Activated CD8-positive, alpha-beta memory T cell treated with anti-CD3 and anti-CD28 coated beads, Interleukin-2, amount 50 U/mL, for 24 hours (primary cell): Measurements from ENCODE around the gene EPHB1.

Experiments used
- DNase-seq: peaks from one replicate; pipeline ENCODE4 v3.0.0-alpha.2; 2020; ENCODE audit errors: extremely low read depth

The EPHB1 gene

GRCh38 chr3:135161425-135161824 is 366.4 kb downstream of the EPHB1 start:
- no peak for DNase-seq

- DNase-seq = no peak
These were observed 368.6 kb downstream of the EPHB1 start for GRCh38 chr3:135163701-135164100.

GRCh38 chr3:135165260-135165659 is 370.2 kb downstream of the EPHB1 start:
- no peak for DNase-seq

- no peak for DNase-seq
These were observed 371.3 kb downstream of the EPHB1 start for GRCh38 chr3:135166266-135166825.

GRCh38 chr3:135168822-135169221 is 373.8 kb downstream of the EPHB1 start:
- DNase-seq = no peak

GRCh38 chr3:135169651-135170050 is 374.6 kb downstream of the EPHB1 start:
- no peak for DNase-seq

GRCh38 chr3:135170732-135171131 is 375.7 kb downstream of the EPHB1 start:
- no peak for DNase-seq

GRCh38 chr3:135172191-135172869 is 377.3 kb downstream of the EPHB1 start:
- no peak for DNase-seq

GRCh38 chr3:135175728-135176277 is 380.7 kb downstream of the EPHB1 start:
- DNase-seq = no peak

- DNase-seq = no peak
These were observed 381.8 kb downstream of the EPHB1 start for GRCh38 chr3:135176881-135177280.

GRCh38 chr3:135178566-135178965 is 383.5 kb downstream of the EPHB1 start:
- DNase-seq = no peak

GRCh38 chr3:135181408-135181807 is 386.3 kb downstream of the EPHB1 start:
- no peak for DNase-seq

GRCh38 chr3:135182364-135182998 is 387.4 kb downstream of the EPHB1 start:
- DNase-seq = no peak

GRCh38 chr3:135190658-135191057 is 395.6 kb downstream of the EPHB1 start:
- DNase-seq = no peak

GRCh38 chr3:135191708-135192107 is 396.6 kb downstream of the EPHB1 start:
- no peak for DNase-seq

- DNase-seq = no peak
These were observed 397.9 kb downstream of the EPHB1 start for GRCh38 chr3:135192929-135193328.

- no peak for DNase-seq
These were observed 402.2 kb downstream of the EPHB1 start for GRCh38 chr3:135197246-135197645.

GRCh38 chr3:135197856-135198255 is 402.8 kb downstream of the EPHB1 start:
- no peak for DNase-seq

- DNase-seq = no peak
These were observed 404.1 kb downstream of the EPHB1 start for GRCh38 chr3:135199137-135199536.

- no peak for DNase-seq
These were observed 408.0 kb downstream of the EPHB1 start for GRCh38 chr3:135203026-135203425.

- no peak for DNase-seq
These were observed 418.2 kb downstream of the EPHB1 start for GRCh38 chr3:135213213-135213612.

- DNase-seq = no peak
These were observed 418.8 kb downstream of the EPHB1 start for GRCh38 chr3:135213822-135214221.

GRCh38 chr3:135214400-135214799 is 419.3 kb downstream of the EPHB1 start:
- no peak for DNase-seq
